ENCODE measurements around the gene DACH1.

DACH1 gene

DNA sequence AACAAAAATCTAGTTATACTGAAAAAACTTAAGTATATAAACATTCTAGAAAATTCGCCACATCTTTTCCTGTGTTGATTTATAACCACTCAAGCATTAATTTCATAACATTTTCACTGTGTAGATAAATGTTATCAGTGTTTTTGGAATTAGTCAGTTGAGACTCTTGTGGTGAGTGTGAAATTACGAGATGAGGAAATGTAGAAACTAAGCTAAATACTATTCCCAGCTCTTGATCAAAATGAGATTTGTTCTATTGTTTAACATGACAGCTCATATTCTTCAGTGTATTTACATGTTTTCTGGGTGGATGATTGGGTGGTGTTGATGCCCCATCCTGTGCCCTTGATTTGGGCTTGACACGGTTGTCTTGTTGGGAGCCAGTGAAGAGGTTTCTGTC, 406.8 kb downstream of the DACH1 start:
- H3K4me3 Mint-ChIP-seq, result no peak overlapping the region
- no peaks in the 10 kb centered on the region for H3K4me1 Mint-ChIP-seq (ENCODE audit: low read depth)
- H3K36me3 Mint-ChIP-seq (ENCODE audit: low read depth), result no peaks in the 10 kb centered on the region
- no peak overlapping the region for H3K27ac Mint-ChIP-seq
- DNase-seq, result no peak
- no peaks in the 10 kb centered on the region for H3K9me3 Mint-ChIP-seq
- no peaks in the 10 kb centered on the region for H3K27me3 Mint-ChIP-seq

DNA sequence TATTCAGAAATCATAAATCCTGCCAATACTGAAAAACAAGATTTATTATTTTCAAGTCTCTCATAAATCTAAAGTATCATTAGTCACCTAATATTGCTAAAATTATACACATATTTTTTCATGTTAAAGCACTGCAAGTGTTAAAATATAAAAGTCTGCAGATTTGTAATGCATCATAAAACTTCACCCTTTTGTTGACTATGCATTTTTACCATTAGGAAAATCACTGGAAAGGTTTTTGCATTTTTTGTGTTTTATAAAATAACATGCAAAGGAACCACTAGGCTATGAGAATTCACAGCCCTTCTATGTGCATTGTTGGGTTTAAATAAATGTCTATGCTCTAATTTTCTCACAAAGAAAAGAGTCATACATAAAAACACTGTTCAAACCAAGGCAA, 407.3 kb downstream of the DACH1 start:
- Mint-ChIP-seq H3K27me3 (no peaks in the 10 kb centered on the region), H3K4me3 (no peak overlapping the region), H3K36me3 (ENCODE audit: low read depth) (no peaks in the 10 kb centered on the region), H3K9me3 (no peaks in the 10 kb centered on the region), H3K27ac (no peak overlapping the region), H3K4me1 (ENCODE audit: low read depth) (no peaks in the 10 kb centered on the region)
- no peak for DNase-seq

DNA sequence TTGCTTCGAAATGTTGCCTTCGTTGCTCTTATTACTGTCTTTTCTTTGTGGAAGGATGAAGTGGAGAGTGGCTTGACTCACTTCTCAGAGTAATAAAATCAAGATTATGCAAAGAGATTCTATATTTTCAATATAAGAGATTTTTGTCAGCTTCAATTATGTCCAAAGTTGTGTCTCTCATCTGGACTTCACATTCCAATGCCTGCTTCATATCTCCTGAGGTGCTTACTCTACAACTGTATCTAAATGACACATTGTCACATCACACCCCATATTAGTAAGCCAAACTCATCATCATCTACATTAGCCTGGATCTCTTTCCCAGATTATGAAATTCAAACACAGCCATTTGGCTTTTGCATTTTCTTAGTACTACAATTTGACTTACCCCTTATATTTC, 409.4 kb downstream of the DACH1 start:
- Mint-ChIP-seq H3K4me3 (no peak overlapping the region), H3K4me1 (ENCODE audit: low read depth) (no peaks in the 10 kb centered on the region), H3K27ac (no peak overlapping the region), H3K27me3 (no peaks in the 10 kb centered on the region), H3K9me3 (no peaks in the 10 kb centered on the region), H3K36me3 (ENCODE audit: low read depth) (no peaks in the 10 kb centered on the region)
- no peak for DNase-seq

DNA sequence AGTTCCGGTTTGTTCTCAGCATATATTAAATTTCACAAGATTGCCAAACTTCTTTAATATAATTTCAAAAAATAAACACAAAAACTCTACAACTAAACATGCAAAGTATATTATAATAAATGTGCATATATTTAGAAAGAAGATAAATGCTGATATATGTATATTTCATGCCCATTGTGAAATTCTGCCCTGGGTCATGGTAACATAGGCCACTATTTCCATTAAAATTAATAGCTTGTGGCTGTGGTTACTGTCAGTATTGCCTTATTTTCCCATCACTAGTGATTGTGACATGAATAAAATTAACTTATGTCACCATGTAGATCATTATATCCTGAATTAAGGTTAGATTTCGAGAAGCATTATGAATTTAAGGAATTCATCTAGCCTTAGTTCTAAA, 410.9 kb downstream of the DACH1 start:
- no peaks in the 10 kb centered on the region for H3K4me1 Mint-ChIP-seq (ENCODE audit: low read depth)
- DNase-seq, result no peak
- no peak overlapping the region for H3K4me3 Mint-ChIP-seq
- H3K9me3 Mint-ChIP-seq, result no peaks in the 10 kb centered on the region
- H3K27ac Mint-ChIP-seq, result no peak overlapping the region
- no peaks in the 10 kb centered on the region for H3K36me3 Mint-ChIP-seq (ENCODE audit: low read depth)
- no peaks in the 10 kb centered on the region for H3K27me3 Mint-ChIP-seq

DNA sequence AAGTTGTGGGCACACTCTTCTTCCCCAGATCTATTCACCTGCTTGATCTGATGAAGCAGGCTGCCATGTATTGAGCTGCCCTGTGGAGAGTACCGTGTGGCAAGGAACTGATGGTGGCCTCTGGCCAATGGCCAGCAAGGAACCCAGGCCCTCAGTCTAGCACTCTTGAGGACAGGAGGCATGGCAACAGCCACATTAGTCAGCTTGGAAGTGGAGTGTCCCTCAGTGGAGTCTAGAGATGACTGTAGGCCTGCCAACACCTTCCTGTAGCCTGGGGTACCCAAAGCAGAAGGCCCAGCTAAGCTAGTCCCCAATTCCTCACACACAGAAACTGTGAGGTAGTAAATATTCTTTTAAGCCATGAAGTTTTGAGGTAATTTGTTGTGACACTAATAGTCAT, 412.5 kb downstream of the DACH1 start:
- Mint-ChIP-seq H3K27me3 (no peaks in the 10 kb centered on the region), H3K36me3 (ENCODE audit: low read depth) (no peaks in the 10 kb centered on the region), H3K27ac (no peak overlapping the region), H3K9me3 (peaks cover 1% of the 10 kb centered on the region), H3K4me1 (ENCODE audit: low read depth) (no peaks in the 10 kb centered on the region), H3K4me3 (no peak overlapping the region)
- no peak for DNase-seq

DNA sequence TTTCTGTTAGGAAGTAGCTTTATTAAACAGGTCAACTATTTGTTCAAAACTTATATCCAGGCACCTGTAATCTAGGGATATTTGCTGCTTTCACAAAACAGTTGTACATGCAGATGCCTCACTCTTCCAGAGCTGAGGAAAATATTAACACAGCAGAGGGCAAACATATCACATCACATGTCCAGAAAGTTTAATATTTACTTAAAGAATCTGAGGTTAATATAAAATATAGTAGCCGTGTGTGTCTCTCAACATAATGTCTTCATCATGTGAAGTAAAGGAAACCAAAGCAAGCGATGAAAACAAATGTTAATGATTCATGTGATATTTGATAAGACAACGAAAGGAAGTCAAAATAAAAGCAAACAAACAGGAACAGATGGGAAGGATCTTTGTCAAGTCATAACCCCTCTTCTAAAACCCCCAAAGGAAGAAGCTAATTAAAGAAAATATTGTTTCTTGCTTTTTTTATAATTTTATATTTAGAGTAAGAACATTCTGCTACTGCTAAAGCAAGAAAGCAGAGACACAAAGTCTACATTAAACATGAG, 418.8 kb downstream of the DACH1 start:
- Mint-ChIP-seq H3K4me3 (no peak overlapping the region), H3K27me3 (no peaks in the 10 kb centered on the region), H3K4me1 (ENCODE audit: low read depth) (no peaks in the 10 kb centered on the region), H3K36me3 (ENCODE audit: low read depth) (no peaks in the 10 kb centered on the region), H3K27ac (no peak overlapping the region), H3K9me3 (peaks cover 1% of the 10 kb centered on the region)
- no peak for DNase-seq

DNA sequence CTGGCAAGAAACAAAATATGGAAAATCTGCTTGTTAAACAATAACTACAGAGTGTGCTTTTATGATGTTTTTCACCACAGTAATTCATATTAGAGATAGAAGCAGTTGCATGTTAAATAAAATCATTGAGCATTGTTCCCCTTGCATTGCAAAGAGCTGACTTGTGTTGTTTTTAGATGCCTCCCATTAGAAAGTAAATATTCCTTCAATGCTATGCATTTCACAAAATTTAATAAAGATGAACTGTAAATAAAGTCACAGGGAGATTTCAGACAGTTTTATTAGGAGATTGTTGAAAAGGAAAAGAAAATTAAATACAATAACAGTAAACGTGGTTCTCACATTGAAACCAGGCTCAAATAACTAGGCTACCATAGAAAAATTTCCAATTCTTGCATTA, 429.3 kb downstream of the DACH1 start:
- Mint-ChIP-seq H3K27me3 (no peaks in the 10 kb centered on the region), H3K4me1 (ENCODE audit: low read depth) (no peaks in the 10 kb centered on the region), H3K27ac (no peak overlapping the region), H3K9me3 (no peaks in the 10 kb centered on the region), H3K4me3 (no peak overlapping the region), H3K36me3 (ENCODE audit: low read depth) (no peaks in the 10 kb centered on the region)
- no peak for DNase-seq

DNA sequence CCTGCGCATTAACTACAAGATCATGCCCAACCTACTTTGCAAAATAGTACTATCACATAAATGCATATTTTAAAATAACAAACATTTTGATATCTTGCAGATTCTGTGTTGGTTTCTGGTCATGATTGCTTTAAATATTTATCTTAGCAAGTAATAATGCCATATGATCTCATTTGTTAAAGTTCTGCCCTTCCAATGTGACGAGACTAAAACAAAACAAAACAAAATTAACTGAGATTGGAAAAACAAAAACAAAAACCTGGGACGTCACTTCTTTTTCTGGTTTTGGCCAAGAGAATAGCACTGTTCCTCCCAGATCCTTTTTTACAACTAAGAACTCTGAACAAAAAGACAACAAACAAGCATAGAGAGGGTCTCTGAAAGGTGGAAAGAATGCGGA, 436.3 kb downstream of the DACH1 start:
- no peak overlapping the region for H3K4me3 Mint-ChIP-seq
- DNase-seq, result no peak
- no peak overlapping the region for H3K27ac Mint-ChIP-seq
- H3K4me1 Mint-ChIP-seq (ENCODE audit: low read depth), result no peaks in the 10 kb centered on the region
- H3K27me3 Mint-ChIP-seq, result no peaks in the 10 kb centered on the region
- H3K36me3 Mint-ChIP-seq (ENCODE audit: low read depth), result no peaks in the 10 kb centered on the region
- H3K9me3 Mint-ChIP-seq, result peaks cover 4% of the 10 kb centered on the region

DNA sequence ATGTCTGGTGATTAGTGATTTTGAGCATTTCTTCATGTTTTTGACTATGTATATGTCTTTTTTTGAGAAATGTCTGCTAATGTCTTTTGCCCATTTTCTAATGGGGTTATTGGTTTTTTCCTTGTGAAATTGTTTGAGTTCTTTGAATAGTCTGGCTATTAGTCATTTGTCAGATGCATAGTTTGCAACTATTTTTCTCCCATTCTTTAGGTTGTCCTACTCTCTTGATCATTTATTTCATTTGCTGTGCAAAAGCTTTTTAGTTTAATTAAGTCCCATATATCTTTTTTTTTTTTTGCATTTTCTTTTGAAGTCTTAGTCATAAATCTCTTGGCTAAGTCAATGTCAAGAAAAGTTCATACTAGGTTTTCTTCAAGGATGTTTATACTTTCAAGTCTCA, 449.8 kb downstream of the DACH1 start:
- Mint-ChIP-seq H3K4me3 (no peak overlapping the region), H3K27ac (no peak overlapping the region), H3K36me3 (ENCODE audit: low read depth) (no peaks in the 10 kb centered on the region), H3K4me1 (ENCODE audit: low read depth) (no peaks in the 10 kb centered on the region), H3K9me3 (peaks cover 12% of the 10 kb centered on the region), H3K27me3 (no peaks in the 10 kb centered on the region)
- DNase-seq, result no peak

DNA sequence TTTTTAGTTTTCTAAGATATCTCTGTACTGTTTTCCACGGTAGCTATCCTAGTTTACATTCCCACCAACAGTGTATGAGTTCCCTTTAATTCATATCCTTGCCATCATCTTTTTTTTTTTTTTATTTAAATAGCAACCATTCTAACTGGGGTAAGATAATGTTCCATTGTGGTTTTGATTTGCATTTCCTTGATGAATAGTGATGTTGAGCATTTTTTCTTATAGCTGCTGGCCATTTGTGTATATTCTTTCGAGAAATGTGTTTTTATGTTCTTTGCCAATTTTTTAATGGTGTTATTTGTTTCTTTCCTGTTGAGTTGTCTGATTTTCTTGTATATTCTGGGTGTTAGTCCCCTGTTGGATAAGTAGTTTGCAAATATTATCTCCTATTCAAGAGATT, 454.8 kb downstream of the DACH1 start:
- H3K9me3 Mint-ChIP-seq, result no peaks in the 10 kb centered on the region
- no peaks in the 10 kb centered on the region for H3K27me3 Mint-ChIP-seq
- no peaks in the 10 kb centered on the region for H3K4me1 Mint-ChIP-seq (ENCODE audit: low read depth)
- H3K4me3 Mint-ChIP-seq, result no peak overlapping the region
- DNase-seq, result no peak
- no peak overlapping the region for H3K27ac Mint-ChIP-seq
- no peaks in the 10 kb centered on the region for H3K36me3 Mint-ChIP-seq (ENCODE audit: low read depth)

DNA sequence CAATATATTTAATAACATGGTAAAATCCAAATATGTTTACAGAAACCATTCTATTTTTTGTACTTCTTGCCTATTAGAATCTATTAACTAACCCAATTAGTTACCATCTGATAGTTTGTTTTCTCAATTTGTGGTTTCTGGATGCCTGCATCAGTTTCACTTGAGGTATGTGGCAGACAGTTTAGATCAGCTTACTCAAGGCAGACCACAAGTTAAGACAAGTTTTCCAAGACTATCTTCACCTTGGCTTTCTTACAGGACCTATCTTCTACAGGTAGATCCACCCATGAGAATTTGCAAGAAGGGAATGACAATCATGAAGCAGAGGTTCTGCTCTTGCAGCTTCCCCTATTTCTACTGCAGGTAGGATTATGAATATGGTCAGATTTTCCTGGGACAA, 458.6 kb downstream of the DACH1 start:
- H3K27me3 Mint-ChIP-seq, result no peaks in the 10 kb centered on the region
- no peaks in the 10 kb centered on the region for H3K36me3 Mint-ChIP-seq (ENCODE audit: low read depth)
- H3K4me1 Mint-ChIP-seq (ENCODE audit: low read depth), result no peaks in the 10 kb centered on the region
- no peak for DNase-seq
- H3K9me3 Mint-ChIP-seq, result no peaks in the 10 kb centered on the region
- H3K4me3 Mint-ChIP-seq, result no peak overlapping the region
- H3K27ac Mint-ChIP-seq, result no peak overlapping the region

DNA sequence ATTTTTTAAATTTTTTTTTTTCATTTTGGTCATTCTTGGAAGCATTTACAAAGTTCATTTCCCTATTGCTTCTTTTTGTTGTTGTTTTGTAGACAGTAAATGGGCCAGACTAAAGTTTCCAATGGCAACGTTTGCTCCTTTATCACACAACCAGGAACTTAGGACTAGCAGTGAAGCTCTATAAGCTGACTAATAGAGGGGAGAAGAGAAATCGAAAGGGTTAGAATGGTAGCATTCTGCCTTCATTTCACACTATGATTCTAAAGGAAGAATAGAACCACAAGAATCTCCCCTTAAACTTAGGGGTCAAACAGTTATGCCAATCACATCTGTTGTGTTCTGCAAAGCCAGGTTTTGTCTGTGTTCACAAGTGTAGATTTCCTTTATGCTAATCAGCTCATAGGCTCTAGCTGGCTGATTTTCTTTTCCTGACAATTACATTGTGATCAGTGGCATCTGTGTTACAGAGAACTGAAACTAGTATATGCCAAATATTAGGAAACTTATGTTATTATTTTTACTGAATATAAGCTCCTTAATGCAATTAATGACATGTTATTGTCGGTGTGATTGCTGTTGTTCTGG, 467.3 kb downstream of the DACH1 start:
- H3K4me1 Mint-ChIP-seq (ENCODE audit: low read depth), result no peaks in the 10 kb centered on the region
- no peaks in the 10 kb centered on the region for H3K36me3 Mint-ChIP-seq (ENCODE audit: low read depth)
- H3K27ac Mint-ChIP-seq, result no peak overlapping the region
- no peaks in the 10 kb centered on the region for H3K9me3 Mint-ChIP-seq
- no peak for DNase-seq
- H3K27me3 Mint-ChIP-seq, result no peaks in the 10 kb centered on the region
- no peak overlapping the region for H3K4me3 Mint-ChIP-seq

DNA sequence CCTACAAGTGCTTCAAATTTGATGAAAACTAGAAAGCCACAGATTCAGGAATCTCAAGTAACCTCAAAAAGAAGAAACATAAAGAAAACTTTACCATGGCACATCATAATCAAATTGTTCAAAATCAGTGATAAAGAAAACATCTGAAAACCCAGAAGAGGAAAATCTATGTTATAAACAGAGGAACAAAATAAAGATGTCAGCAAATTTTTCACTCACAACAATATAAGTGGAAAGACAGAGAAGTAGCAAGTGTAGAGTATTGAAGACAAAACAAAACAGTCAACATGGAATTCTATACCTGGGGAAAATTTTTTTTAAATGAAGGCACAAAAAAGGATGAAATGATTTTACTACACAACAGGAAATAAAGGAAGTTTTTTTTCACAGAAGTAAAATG, 470.9 kb downstream of the DACH1 start:
- DNase-seq, result no peak
- H3K9me3 Mint-ChIP-seq, result peaks cover 3% of the 10 kb centered on the region
- H3K4me3 Mint-ChIP-seq, result no peak overlapping the region
- no peak overlapping the region for H3K27ac Mint-ChIP-seq
- H3K36me3 Mint-ChIP-seq (ENCODE audit: low read depth), result no peaks in the 10 kb centered on the region
- no peaks in the 10 kb centered on the region for H3K4me1 Mint-ChIP-seq (ENCODE audit: low read depth)
- H3K27me3 Mint-ChIP-seq, result no peaks in the 10 kb centered on the region

DNA sequence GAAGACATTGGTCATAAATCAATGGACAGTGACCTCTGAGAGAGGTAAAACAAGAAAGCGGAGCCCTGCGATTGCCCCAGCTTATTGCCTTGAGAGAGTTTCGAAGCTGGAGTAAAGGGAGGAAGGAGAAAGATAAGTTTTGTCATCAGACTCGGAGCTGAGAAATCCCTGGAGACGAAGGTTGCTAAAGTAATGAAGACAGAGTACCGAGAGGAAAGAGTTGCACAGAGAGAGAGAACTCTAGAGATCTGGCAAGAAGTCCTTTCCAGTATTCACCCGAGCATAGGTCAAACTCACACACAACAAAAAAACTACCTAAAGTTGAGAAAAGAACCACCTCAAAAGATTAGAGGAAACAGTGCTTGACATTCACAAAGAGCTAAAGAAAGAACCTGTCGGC, 472.0 kb downstream of the DACH1 start:
- no peaks in the 10 kb centered on the region for H3K36me3 Mint-ChIP-seq (ENCODE audit: low read depth)
- H3K27ac Mint-ChIP-seq, result no peak overlapping the region
- H3K4me3 Mint-ChIP-seq, result no peak overlapping the region
- H3K27me3 Mint-ChIP-seq, result no peaks in the 10 kb centered on the region
- no peaks in the 10 kb centered on the region for H3K4me1 Mint-ChIP-seq (ENCODE audit: low read depth)
- peaks cover 3% of the 10 kb centered on the region for H3K9me3 Mint-ChIP-seq
- no peak for DNase-seq

DNA sequence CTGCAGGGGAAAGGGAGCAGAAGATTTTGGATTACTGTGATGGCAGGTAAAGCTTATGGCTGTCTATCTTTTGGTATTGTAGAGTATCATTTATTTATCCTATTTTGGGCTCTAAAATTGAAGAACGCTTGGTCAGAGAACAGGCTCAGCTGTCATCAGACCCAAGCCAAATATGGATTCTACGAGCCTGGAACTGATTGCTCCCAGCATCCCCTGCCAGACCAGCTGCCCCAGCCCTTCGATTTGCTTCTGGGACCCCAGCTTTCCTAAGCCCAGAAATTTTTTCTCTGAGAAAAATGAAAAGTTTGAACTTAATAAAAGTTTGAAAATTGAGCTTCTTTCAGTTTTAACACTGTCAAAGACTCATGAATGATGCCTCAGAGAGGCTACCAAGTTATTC, 472.8 kb downstream of the DACH1 start:
- DNase-seq, result no peak
- Mint-ChIP-seq H3K36me3 (ENCODE audit: low read depth) (no peaks in the 10 kb centered on the region), H3K9me3 (peaks cover 3% of the 10 kb centered on the region), H3K27ac (no peak overlapping the region), H3K4me3 (no peak overlapping the region), H3K27me3 (no peaks in the 10 kb centered on the region), H3K4me1 (ENCODE audit: low read depth) (no peaks in the 10 kb centered on the region)

Measured in activated T-cell treated with anti-CD3 and anti-CD28 coated beads, Interleukin-2, amount 50 U/mL, for 24 hours (primary cell).